RWPE1 (cell line): Measurements from ENCODE around the gene NRP1.
A peak's percentile ranks its signal among the peaks of the same experiment; 100 is the strongest.
"Not testable (repeated sequence)": the region's sequence is repeated elsewhere in the genome, so short reads cannot be mapped to it uniquely, and the experiment has no call there.

ENCODE experiments used
- CTCF ChIA-PET: fragments of 350-600 bp; sonication (Branson Sonifier 250); formaldehyde crosslinking; extraction: SDS; loops from one replicate; lab custom pipeline; 2021; lab: Yijun Ruan, JAX
- POLR2A ChIA-PET: fragments of 400-600 bp; formaldehyde crosslinking; extraction: SDS; loops from one replicate; lab custom pipeline; 2020; ENCODE audit warnings: antibody characterized with exemption; ENCODE audit not compliant: low non-redundant PET; lab: Yijun Ruan, JAX
- DNase-seq: peaks from one replicate; pipeline ENCODE4 v3.0.0; 2012; ENCODE audit warnings: low spot score
- H3K27ac ChIP-seq: fragments of 450-650 bp; 2 replicates; pipeline ENCODE4 v1.5.1; 2017
- TF ChIP-seq, protein P1 (sequence below): fragments of 450-650 bp; conservative IDR thresholded peaks from 2 replicates; pipeline ENCODE4 v1.5.1; 2017; ENCODE audit warnings: low read depth, mild to moderate bottlenecking

NRP1 gene

DNA sequence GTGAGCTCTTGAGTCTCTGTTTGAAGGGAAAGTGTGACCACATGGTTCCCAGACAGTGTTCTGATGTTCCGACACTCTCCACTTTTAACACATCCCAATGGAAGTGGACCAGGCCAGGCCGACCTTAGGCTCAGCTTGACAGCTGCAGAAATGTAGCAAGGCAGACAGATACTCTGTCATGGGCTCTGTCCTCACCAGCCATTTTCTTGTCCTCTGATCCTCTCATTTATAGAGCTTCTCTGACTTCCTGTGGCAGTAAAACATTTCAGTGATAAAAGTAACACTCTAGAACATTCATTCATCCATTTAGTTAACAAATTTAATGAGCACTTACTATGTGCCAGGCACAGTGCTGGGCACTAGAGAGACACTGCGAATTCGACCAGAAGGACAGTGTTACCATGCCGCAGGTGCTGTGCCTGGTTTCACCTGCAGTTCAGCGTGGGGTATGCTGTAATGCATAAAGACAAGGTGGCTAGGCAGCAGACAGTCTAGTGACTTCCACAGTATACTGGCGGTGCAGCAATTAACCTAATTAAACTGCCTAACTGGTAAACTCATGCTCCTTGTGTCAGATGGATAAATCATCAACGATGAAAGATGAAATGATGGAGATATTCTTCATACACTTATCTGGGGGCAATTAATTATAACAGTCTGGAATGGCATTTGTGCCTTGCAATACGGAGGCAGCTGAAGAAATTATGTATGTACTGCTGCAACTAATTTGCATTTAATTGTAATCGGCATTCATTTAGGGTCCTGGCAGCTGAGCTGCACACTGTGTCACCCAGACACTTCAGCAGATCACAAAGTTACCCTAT is 188.1 kb downstream of the NRP1 start:
- no peak overlapping the region for H3K27ac ChIP-seq
- ChIA-PET CTCF (interaction anchor here (0.6 kb wide), 1 partner anchor 65 kb away, joined by 3 read pairs; no protein-coding TSS in a partner anchor), POLR2A (no interaction called here)
- TF ChIP-seq, protein P1, sequence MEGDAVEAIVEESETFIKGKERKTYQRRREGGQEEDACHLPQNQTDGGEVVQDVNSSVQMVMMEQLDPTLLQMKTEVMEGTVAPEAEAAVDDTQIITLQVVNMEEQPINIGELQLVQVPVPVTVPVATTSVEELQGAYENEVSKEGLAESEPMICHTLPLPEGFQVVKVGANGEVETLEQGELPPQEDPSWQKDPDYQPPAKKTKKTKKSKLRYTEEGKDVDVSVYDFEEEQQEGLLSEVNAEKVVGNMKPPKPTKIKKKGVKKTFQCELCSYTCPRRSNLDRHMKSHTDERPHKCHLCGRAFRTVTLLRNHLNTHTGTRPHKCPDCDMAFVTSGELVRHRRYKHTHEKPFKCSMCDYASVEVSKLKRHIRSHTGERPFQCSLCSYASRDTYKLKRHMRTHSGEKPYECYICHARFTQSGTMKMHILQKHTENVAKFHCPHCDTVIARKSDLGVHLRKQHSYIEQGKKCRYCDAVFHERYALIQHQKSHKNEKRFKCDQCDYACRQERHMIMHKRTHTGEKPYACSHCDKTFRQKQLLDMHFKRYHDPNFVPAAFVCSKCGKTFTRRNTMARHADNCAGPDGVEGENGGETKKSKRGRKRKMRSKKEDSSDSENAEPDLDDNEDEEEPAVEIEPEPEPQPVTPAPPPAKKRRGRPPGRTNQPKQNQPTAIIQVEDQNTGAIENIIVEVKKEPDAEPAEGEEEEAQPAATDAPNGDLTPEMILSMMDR = no peak
- no peak for DNase-seq

DNA sequence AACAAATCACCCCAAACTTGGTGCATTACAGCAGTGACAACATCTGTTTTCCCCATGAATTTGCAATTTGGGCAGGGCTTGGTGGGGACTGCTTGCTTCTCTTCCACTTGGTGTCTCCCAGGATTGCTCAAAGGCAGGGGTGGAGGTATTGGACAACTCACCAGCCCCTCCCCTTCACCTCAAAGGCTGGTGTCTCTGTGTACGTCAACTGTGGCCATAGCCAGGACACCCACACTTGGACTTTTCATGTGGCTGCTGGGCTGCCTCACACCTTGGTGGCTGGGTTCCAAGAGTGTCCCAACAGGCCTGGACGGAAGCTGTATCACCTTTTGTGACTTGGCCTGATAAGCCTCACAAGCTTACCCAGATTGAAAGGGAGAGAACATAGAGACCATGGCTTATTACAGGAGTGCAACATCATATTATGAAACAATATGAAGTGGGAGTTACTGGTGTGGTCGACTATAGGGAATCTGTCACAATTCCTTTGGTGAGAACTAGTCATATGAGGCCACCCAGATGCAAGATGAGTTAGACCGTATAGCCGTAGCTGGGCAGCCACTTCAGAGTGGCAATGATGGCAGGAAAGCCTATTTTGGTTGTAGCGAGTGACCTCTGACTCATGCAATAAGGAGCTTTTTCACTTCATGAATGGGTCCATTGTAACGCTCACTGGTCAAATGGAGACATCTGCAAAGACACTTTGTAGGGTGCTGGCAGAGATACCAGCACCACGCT is 188.8 kb downstream of the NRP1 start:
- CTCF ChIA-PET = interaction anchor here (0.6 kb wide), 1 partner anchor 65 kb away, joined by 3 read pairs; no protein-coding TSS in a partner anchor

DNA sequence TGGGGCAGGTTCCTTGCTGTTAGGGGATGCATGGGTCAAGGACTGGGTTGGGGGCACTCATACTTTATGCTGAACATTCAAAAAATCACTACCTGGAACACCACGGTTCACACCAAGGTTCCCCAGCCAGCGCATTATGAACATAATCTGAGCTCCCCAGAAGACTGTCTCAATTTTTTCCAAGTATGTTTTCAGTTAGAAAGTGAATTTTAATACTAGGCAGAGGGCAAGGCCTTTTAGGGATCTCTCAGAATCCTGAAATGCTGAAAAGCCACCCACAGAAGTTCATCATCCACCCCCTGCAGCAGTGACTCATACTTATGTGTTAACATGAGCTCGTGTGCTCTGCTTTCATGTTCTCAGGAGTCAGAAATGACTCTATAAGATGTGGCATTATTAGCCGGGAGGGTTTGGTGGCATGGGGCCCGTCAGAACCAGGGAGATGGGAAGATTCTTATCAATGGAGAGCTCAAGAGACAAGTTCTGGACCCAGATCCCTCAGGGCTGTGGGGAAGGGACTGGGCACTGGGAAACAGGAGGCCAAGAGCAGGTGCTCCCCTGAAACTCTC is 191.2 kb downstream of the NRP1 start:
- DNase-seq = peak; percentile 80
- ChIA-PET POLR2A (no interaction called here), CTCF (no interaction called here)
- TF ChIP-seq, protein P1 = no peak
- peak overlapping the region; percentile 26; the same call in 1 of the 2 replicates for H3K27ac ChIP-seq

More for the DNA sequence above, 188.8 kb downstream of the NRP1 start:
- DNase-seq = no peak
- TF ChIP-seq, protein P1 = no peak
- POLR2A ChIA-PET = no interaction called here
- H3K27ac ChIP-seq = 0 out of 2 replicates have a peak overlapping the region, but pooled peaks have one; percentile 18

DNA sequence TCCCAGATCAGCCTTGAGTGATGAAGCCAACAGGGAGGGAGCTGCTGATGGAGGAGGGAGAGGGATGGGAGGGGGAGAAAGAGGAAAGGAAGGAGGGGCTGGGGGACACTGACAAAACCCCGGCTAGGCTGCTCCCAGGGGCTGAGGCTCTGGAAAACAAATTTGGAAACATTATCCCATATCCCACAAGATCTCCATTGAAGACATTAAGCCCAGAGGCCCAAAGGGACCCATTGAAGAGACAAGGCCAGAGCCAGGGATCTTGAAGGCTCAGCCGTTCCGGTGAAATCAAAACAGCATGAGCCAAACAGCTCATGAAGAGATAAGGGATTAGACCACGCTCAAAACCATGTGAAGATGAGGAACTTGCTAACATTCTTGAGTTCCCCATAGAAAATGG is 192.2 kb downstream of the NRP1 start:
- no peak for DNase-seq
- no peak overlapping the region for H3K27ac ChIP-seq
- ChIA-PET POLR2A (no interaction called here), CTCF (no interaction called here)
- TF ChIP-seq, protein P1 = no peak

DNA sequence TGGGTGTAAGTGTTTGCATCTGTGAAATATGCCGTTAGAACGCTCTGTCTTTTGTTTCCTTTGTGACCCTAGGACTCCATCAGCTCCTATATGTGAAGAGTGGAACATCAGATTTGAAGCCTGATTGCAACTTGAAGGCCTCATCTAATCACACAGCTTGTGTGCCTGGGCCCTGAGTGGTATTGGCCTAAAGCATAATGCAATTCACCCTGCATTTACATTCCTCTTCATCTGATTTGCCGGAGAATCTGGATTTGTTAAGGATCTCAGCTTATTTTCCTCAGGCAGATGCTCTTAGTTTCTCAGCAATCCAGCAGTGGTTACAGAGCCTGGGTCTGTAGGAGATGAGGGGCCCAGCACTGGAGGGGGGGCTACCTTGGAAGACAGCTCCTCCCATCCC is 193.2 kb downstream of the NRP1 start:
- ChIA-PET POLR2A (no interaction called here), CTCF (no interaction called here)
- TF ChIP-seq, protein P1 = no peak
- no peak for DNase-seq
- no peak overlapping the region for H3K27ac ChIP-seq

DNA sequence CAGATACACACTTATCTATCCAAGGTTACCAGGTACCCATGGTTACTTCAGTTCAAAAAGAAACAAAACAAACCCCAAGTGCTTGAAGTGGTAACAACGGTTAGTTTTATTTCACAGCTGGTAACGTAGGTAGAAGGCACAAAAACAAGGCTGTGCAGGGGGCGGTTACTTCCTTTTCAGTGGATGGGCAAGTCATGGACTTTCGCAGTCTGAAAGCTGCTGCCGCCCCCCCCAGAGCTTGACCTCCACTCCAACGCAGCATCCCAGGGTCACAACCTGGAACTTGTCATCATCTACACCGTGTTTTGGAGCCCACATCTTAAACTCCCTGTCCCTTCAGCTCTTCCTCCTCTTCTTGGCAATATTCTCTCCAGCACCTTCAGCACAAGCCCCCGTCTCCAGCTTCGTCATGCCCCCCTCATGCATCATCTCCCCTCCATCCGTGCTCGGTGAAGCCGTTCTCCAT is 195.3 kb downstream of the NRP1 start:
- CTCF ChIA-PET = no interaction called here
- TF ChIP-seq, protein P1 = no peak
- POLR2A ChIA-PET = no interaction called here

DNA sequence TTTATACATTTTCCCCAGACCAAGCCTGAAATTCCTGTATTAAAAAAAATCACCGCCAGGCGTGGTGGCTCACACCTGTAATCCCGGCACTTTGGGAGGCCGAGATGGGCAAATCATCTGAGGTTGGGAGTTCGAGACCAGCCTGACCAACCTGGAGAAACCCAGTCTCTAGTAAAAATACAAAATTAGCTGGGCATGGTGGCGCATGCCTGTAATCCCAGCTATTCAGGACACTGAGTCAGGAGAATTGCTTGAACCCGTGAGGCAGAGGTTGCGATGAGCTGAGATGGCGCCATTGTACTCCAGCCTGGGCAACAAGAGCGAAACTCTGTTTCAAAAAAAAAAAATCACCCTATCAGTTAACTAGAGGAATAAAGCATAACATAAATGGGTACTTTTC is 195.8 kb downstream of the NRP1 start:
- ChIA-PET POLR2A (interaction anchor here (0.6 kb wide), 1 partner anchor 1134 kb away, joined by 3 read pairs; no protein-coding TSS in a partner anchor), CTCF (interaction anchor here (0.5 kb wide), 1 partner anchor 563 kb away, joined by 3 read pairs; no protein-coding TSS in a partner anchor)
- DNase-seq = not testable (repeated sequence)
- H3K27ac ChIP-seq = peak overlapping the region; percentile 31; the same call in 1 of the 2 replicates

More for the DNA sequence above, 195.3 kb downstream of the NRP1 start:
- no peak for DNase-seq
- peak overlapping the region; percentile 9; the same call in 1 of the 2 replicates for H3K27ac ChIP-seq
